HepG2 (cell line): ENCODE data around the gene BBS1. TPM values are rescaled to one million over a fixed set of nuclear protein-coding genes. Genes with fewer than 3 reads are reported as not detected.
A peak's percentile ranks its signal among the peaks of the same experiment; 100 is the strongest.

Experiments
- ATAD3A ChIP-seq: sonication (generic); formaldehyde crosslinking; IDR thresholded peaks from 2 replicates; pipeline ENCODE4 v1.4.0; 2020; ENCODE audit warnings: missing genetic modification reagents
- CEBPZ ChIP-seq: IDR thresholded peaks from 2 replicates; pipeline ENCODE4 v1.6.1; 2012; ENCODE audit warnings: low read length, improper control_type of control experiment
- FOXO1 ChIP-seq: sonication (generic); formaldehyde crosslinking; IDR thresholded peaks from 2 replicates; pipeline ENCODE4 v1.4.0; 2020; ENCODE audit warnings: missing genetic modification reagents
- HDAC6 ChIP-seq: fragments of 200-600 bp; sonication (generic); IDR thresholded peaks from 2 replicates; pipeline ENCODE4 v1.7.0; 2017; ENCODE audit warnings: mild to moderate bottlenecking, antibody characterized with exemption, low read length, low read depth
- HOMEZ ChIP-seq: IDR thresholded peaks from 2 replicates; pipeline ENCODE4 v1.6.1; 2016; ENCODE audit warnings: low read depth
- MAZ ChIP-seq, 2 experiments: sonication (generic) in 1 of 2; formaldehyde crosslinking in 1 of 2; IDR thresholded peaks; 2 replicates each; pipeline versions ENCODE4 v1.5.0 to v1.6.1; 2012 to 2020; ENCODE audit warnings: low read depth in 2 of 2, mild to moderate bottlenecking in 2 of 2, borderline replicate concordance in 1 of 2, improper control_type of control experiment in 1 of 2, low read length in 1 of 2, missing genetic modification reagents in 1 of 2, moderate library complexity in 1 of 2
- NFE2L1 ChIP-seq: sonication (generic); formaldehyde crosslinking; IDR thresholded peaks from 2 replicates; pipeline ENCODE4 v1.4.0; 2020; ENCODE audit warnings: missing genetic modification reagents, mild to moderate bottlenecking, borderline replicate concordance
- PRDM10 ChIP-seq: sonication (generic); formaldehyde crosslinking; IDR thresholded peaks from 2 replicates; pipeline ENCODE4 v1.4.0; 2020; ENCODE audit warnings: low read depth, missing genetic modification reagents
- PTBP1 ChIP-seq: fragments of 200-400 bp; formaldehyde crosslinking; IDR thresholded peaks from 2 replicates; pipeline ENCODE4 v1.6.1; 2018; ENCODE audit warnings: low read length, low read depth; ENCODE audit not compliant: poor library complexity, severe bottlenecking
- RCOR2 ChIP-seq: IDR thresholded peaks from 2 replicates; pipeline ENCODE4 v1.6.1; 2016; ENCODE audit warnings: missing biosample characterization, missing genetic modification reagents
- SRSF1 ChIP-seq: fragments of 200-400 bp; formaldehyde crosslinking; optimal IDR thresholded peaks from 2 replicates; pipeline ENCODE3; 2017; ENCODE audit warnings: mild to moderate bottlenecking, low read depth, low read length, moderate library complexity
- TRIM22 ChIP-seq: fragments of 450-650 bp; IDR thresholded peaks from 2 replicates; pipeline ENCODE4 v1.6.1; 2017
- ZBTB38 ChIP-seq: sonication (generic); formaldehyde crosslinking; IDR thresholded peaks from 2 replicates; pipeline ENCODE4 v1.5.1; 2020; ENCODE audit warnings: mild to moderate bottlenecking, missing genetic modification reagents
- ZIK1 ChIP-seq: sonication (generic); formaldehyde crosslinking; IDR thresholded peaks from 2 replicates; pipeline ENCODE4 v1.5.0; 2020; ENCODE audit warnings: mild to moderate bottlenecking, low read depth, missing genetic modification reagents, borderline replicate concordance
- ZNF160 ChIP-seq: sonication (generic); formaldehyde crosslinking; IDR thresholded peaks from 2 replicates; pipeline ENCODE4 v1.8.0; 2022; ENCODE audit warnings: mild to moderate bottlenecking, inconsistent platforms, missing genetic modification reagents
- ZNF703 ChIP-seq: sonication (generic); formaldehyde crosslinking; IDR thresholded peaks from 2 replicates; pipeline ENCODE4 v1.5.1; 2020; ENCODE audit warnings: missing genetic modification reagents, mild to moderate bottlenecking, moderate library complexity, borderline replicate concordance
- ZUFSP ChIP-seq: sonication (generic); formaldehyde crosslinking; IDR thresholded peaks from 2 replicates; pipeline ENCODE4 v1.9.0; 2021; ENCODE audit warnings: missing genetic modification reagents, mild to moderate bottlenecking, borderline replicate concordance
- polyA plus RNA-seq, 8 experiments: library from polyadenylated mRNA; depleted of rRNA in 3 of 8; stranded (reverse) in 7 of 8; unstranded in 1 of 8; fragments of >200 nt; fragmentation: Illumina TruSeq in 4 of 8; extraction: Trizol in 4 of 8; gene quantifications; 2 replicates each; pipeline versions ENCODE4 v1.2.1 to v1.2.3, GENCODE V29; 2011 to 2016; ENCODE audit warnings: low read depth in 4 of 8, missing spikeins in 1 of 8, mixed read lengths in 1 of 8; ENCODE audit not compliant: insufficient read depth in 1 of 8
- total RNA-seq, 5 experiments: library from RNA; depleted of rRNA; stranded (reverse); fragments of >200 nt; fragmentation: Illumina TruSeq; extraction: Trizol; gene quantifications; 2 replicates each; pipeline ENCODE4 v1.2.3, GENCODE V29; 2016; ENCODE audit warnings: low read depth in 1 of 5

BBS1 gene
- total and polyA plus RNA-seq, 2 of the 13 experiments (the other 11 are each of a cell fraction or from before 2014, with no cell fraction given): 11.7 to 14.1 TPM

GRCh38 chr11:66579017-66579606 is 68.7 kb downstream of the BBS1 start (continued):
- TF ChIP-seq ZUFSP (CRISPR knock-in tag) (no peak), ZBTB38 (CRISPR knock-in tag) (peak; percentile 16; the same call in 1 of the 2 replicates), CEBPZ (no peak), HOMEZ (CRISPR knock-in tag) (no peak), TRIM22 (no peak), ZNF703 (CRISPR knock-in tag) (no peak), ATAD3A (CRISPR knock-in tag) (no peak), HDAC6 (no peak), SRSF1 (no peak), FOXO1 (CRISPR knock-in tag) (no peak), ZIK1 (CRISPR knock-in tag) (no peak), NFE2L1 (CRISPR knock-in tag) (no peak), PRDM10 (CRISPR knock-in tag) (no peak), ZNF160 (no peak), MAZ (IDR thresholded peaks at IDR 0.05; ENCODE audit: borderline replicate concordance, low read depth, low read length) (no peak), MAZ (CRISPR knock-in tag; IDR thresholded peaks at IDR 0.05; ENCODE audit: low read depth) (no peak), PTBP1 (no peak), RCOR2 (CRISPR knock-in tag) (no peak)
